HG03442 (cell line): ENCODE results near the gene CFAP97D2.
"Not testable (repeated sequence)": the region's sequence is repeated elsewhere in the genome, so short reads cannot be mapped to it uniquely, and the experiment has no call there.

Source experiments
- ATAC-seq: cut with Tn5 transposase; IDR thresholded peaks from one replicate; pipeline ENCODE4 v1.9.1; 2021; ENCODE audit warnings: mild to moderate bottlenecking, moderate library complexity; ENCODE audit not compliant: unreplicated experiment

Gene CFAP97D2

GRCh38 chr13:114179087-114179658, at the start of gene CFAP97D2:
TSS of gene CFAP97D2 (plus strand) at chr13:114179257. CDS start at chr13:114179331, 74 bp downstream.
- no peak for ATAC-seq

DNA sequence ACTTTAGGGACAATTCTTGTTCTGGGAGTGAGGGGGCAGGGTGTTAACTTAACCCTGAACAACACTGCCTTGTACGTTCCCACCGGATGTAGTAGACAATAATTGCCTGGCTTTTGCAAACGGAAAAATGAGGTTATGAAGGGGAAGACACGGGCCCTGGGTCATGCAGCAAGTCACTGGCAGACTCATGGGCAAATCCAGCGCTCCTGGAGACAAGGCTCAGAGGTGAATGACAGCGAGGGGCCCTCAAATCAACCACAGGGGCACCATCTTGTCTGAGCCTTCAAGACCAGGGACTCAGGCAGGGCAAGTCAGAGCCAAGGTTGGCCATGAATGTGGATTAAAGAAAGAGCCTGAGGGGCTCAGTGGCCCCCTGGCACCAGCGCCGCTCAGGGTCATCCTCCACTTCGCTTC, 49.4 kb upstream of the CFAP97D2 start:
- no peak for ATAC-seq

GRCh38 chr13:114130131-114130836, 48.8 kb upstream of the CFAP97D2 start:
- ATAC-seq: no peak

- no peak for ATAC-seq
Observed at GRCh38 chr13:114130837-114131582, 48.0 kb upstream of the CFAP97D2 start.

GRCh38 chr13:114131583-114132418, 47.3 kb upstream of the CFAP97D2 start:
- peak; percentile 13 for ATAC-seq

DNA sequence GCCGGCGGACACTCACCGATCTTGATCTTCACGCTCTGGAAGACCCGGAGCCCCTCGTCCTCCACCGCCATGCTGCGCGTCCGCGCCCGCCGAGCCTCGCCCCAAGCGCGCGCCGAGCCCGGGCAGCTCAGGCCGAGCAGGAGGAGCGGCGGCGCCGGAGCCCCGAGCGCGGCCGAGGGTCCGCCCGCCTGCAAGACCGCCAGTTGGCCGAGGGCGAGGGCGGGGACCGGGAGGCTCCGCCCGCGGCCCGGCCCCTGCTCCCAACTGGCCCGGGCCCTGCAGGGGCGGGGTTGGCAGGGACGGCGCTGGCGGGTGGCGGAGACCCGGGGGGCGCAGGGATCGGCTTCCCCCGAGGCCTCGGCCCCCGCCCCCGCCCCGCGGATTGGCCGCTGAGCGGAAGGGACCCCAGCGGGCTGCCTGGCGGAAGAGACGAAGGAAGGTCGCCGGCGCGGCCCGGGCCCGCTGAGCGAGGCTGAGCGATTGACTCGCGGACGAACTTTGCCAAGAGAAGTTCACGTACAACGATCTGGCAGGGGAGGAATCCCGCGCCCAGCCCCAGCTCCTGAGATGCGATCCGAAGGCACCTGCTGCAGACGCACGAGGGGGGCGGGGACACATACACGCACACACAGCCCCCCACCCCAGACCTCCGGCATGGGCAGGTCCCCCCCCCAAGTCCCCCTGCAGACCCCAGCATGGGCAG, 46.5 kb upstream of the CFAP97D2 start, which contains the start of gene RASA3:
Gene RASA3 (minus strand): TSS at position 205 of the 703 bp plus-strand sequence. CDS start 134 bp downstream, at position 71.
- ATAC-seq: peak; percentile 50

DNA sequence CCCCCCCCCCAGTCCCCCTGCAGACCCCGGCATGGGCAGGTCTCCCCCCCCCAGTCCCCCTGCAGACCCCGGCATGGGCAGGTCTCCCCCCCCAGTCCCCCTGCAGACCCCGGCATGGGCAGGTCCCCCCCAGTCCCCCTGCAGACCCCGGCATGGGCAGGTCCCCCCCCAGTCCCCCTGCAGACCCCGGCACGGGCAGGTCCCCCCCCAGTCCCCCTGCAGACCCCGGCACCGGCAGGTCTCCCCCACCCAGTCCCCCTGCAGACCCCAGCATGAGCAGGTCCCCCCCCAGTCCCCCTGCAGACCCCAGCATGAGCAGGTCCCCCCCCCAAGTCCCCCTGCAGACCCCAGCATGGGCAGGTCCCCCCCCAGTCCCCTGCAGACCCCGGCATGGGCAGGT, 45.9 kb upstream of the CFAP97D2 start:
- ATAC-seq: not testable (repeated sequence)

- not testable (repeated sequence) for ATAC-seq
Observed at GRCh38 chr13:114133552-114133951, 45.5 kb upstream of the CFAP97D2 start.

DNA sequence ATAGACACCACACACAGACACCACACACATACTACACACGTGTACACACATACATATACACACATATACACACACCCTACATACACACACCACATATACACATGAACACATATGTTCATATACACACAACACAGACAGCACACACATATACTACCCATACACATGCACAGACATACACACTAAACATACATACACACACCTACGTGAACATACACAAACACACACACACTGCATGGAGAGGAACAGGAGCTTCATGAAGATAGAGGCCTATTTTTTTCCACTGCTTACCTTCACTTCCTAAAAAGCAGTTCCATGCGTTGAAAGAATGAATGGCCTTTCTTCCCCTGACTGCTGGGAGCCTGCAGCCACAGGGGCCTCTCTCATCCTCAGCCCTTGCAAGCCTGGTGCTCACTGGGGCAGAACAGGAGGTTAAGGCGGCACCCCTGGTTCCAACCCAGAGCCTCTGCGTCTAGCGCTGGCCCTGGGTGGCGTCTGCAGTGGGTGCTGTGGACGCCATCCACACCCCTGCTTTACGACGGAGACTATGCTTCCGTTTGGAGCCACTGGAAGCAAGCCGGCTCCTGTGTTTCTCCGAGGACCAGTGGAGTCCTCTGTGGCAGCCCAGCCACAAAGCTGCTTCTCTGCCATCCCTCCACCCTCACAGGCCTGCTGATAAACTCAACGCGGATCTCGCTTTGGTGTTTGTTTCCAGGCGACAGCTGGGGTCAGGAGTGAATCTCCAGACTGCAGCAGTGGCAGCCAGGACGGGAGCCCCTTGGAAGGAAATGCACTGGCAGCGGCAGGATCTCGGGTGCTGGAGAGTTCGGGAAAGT, 44.7 kb upstream of the CFAP97D2 start:
- ATAC-seq: no peak

- ATAC-seq: no peak
Observed at GRCh38 chr13:114134944-114135610, 44.0 kb upstream of the CFAP97D2 start.

GRCh38 chr13:114135731-114136171, 43.3 kb upstream of the CFAP97D2 start:
- ATAC-seq: no peak

DNA sequence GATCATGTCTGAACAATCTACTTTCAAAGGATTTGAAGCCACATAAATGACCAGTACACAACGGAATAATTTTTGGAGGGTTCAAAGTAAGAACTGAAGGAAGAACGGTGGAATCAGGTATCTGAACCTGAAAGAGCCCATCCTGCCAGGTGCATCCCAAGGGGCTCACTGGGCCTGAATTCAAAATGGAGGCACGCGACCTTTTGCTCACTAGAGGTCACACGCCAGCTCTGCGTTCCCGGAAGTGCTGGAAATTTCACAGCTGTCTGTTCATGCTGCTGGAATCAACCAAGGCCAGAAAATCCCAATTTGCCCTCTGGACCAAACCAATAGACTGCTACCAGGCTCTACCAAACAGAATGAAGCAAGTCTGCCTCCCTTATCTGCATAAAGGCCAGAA, 42.5 kb upstream of the CFAP97D2 start:
- ATAC-seq: no peak

DNA sequence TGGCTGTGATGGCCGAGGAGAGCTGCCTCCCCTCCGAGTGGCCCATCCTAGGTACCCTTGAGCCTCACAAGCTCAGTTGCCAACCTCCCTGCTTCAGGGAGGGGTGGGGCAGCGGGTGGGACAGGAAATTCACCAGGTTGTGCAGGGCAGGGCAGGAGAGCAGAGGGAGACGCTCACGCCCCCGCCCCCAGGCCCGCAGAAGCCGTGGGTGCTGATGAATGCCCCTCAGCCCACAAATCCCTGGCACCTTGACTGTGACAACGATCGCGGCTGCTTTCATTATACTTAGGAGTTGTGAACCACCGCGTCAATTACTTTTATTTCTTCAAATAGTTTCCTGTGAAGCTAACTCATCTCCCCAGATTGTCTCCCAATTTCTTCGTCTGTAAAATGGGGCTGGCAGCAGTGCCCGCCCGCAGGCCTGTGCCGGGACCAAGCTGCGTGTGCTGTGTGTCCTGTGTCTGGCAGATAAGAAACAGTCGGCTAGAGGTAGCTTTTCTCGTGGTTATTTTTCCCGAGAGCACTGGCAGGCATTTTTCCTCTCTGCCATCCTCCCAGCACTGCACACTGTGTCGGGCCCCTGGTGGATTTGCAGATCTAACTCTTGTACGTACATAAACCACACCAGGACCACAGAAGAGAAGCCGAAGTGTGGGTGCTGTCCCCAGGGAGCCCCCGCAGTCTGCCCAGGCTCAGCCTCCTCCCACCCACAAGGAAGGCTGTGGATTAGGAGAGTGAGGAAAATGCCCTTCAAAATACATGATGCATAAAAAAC, 38.7 kb upstream of the CFAP97D2 start:
- ATAC-seq: no peak

GRCh38 chr13:114140906-114141250, 38.2 kb upstream of the CFAP97D2 start:
- no peak for ATAC-seq

DNA sequence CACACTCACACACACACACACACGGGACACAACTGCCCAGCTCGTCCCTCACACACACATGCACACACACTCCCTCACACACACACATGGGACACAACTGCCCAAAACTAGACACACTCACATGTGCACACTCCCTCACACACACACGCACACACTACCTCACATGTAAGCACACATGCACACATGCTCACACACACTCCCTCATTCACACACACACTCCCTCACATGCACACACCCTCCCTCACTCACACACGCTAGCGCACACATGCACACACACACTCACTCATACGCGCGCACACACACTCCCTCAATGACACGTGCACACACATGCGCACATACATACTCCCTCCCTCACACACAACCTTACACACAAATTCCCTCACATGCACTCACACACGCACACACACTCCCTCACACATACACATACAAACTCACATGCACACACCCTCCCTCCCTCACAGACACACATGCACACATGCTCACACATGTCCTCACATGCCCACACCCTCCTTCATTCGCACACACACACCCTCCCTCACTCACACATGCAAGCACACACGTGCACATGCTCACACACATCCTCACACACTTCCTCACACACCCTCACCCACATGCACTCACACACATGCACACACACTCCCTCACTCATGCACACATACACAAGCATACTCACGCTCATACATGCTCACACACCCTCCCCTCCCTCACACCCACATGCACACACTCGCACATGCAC, 37.6 kb upstream of the CFAP97D2 start:
- no peak for ATAC-seq

- no peak for ATAC-seq
Observed at GRCh38 chr13:114142137-114142550, 36.9 kb upstream of the CFAP97D2 start.
